ENCODE results near the gene NFATC1.

Gene NFATC1

GRCh38 chr18:79438898-79439627 is 43.3 kb downstream of the NFATC1 start:
- peak in 1 of 3 donors; percentile 37 for DNase-seq (ENCODE audit: low read depth in 3 of 3, low spot score in 1 of 3)

GRCh38 chr18:79439628-79440023 is 43.9 kb downstream of the NFATC1 start:
- no peak for DNase-seq (ENCODE audit: low read depth in 3 of 3, low spot score in 1 of 3)

- no peak for DNase-seq (ENCODE audit: low read depth in 3 of 3, low spot score in 1 of 3)
Measured at GRCh38 chr18:79440316-79441110, 44.8 kb downstream of the NFATC1 start.

- DNase-seq (ENCODE audit: low read depth in 3 of 3, low spot score in 1 of 3) = no peak
Measured at GRCh38 chr18:79441420-79441819, 45.7 kb downstream of the NFATC1 start.

GRCh38 chr18:79442508-79443221 is 46.9 kb downstream of the NFATC1 start:
- no peak for DNase-seq (ENCODE audit: low read depth in 3 of 3, low spot score in 1 of 3)

- no peak for DNase-seq (ENCODE audit: low read depth in 3 of 3, low spot score in 1 of 3)
Measured at GRCh38 chr18:79445221-79445620, 49.5 kb downstream of the NFATC1 start.

GRCh38 chr18:79445696-79446561 is 50.2 kb downstream of the NFATC1 start:
- DNase-seq (ENCODE audit: low read depth in 3 of 3, low spot score in 1 of 3) = no peak

- no peak for DNase-seq (ENCODE audit: low read depth in 3 of 3, low spot score in 1 of 3)
Measured at GRCh38 chr18:79446931-79447330, 51.2 kb downstream of the NFATC1 start.

- no peak for DNase-seq (ENCODE audit: low read depth in 3 of 3, low spot score in 1 of 3)
Measured at GRCh38 chr18:79447703-79448367, 52.1 kb downstream of the NFATC1 start.

- DNase-seq (ENCODE audit: low read depth in 3 of 3, low spot score in 1 of 3) = no peak
Measured at GRCh38 chr18:79448621-79449020, 52.9 kb downstream of the NFATC1 start.

- DNase-seq (ENCODE audit: low read depth in 3 of 3, low spot score in 1 of 3) = no peak
Measured at GRCh38 chr18:79449551-79450288, 54.0 kb downstream of the NFATC1 start.

GRCh38 chr18:79450289-79451080 is 54.8 kb downstream of the NFATC1 start:
- no peak for DNase-seq (ENCODE audit: low read depth in 3 of 3, low spot score in 1 of 3)

GRCh38 chr18:79451237-79452125 is 55.8 kb downstream of the NFATC1 start:
- no peak for DNase-seq (ENCODE audit: low read depth in 3 of 3, low spot score in 1 of 3)

GRCh38 chr18:79452190-79452990 is 56.7 kb downstream of the NFATC1 start:
- no peak for DNase-seq (ENCODE audit: low read depth in 3 of 3, low spot score in 1 of 3)

- no peak for DNase-seq (ENCODE audit: low read depth in 3 of 3, low spot score in 1 of 3)
Measured at GRCh38 chr18:79452991-79453645, 57.4 kb downstream of the NFATC1 start.

Data from stimulated activated CD4-positive, alpha-beta T cell treated with anti-CD3 and anti-CD28 coated beads, TNF-alpha, amount 100 ng/mL, for 1 hour (primary cell).